Measurements from ENCODE around the gene TECPR2.

Gene TECPR2

DNA sequence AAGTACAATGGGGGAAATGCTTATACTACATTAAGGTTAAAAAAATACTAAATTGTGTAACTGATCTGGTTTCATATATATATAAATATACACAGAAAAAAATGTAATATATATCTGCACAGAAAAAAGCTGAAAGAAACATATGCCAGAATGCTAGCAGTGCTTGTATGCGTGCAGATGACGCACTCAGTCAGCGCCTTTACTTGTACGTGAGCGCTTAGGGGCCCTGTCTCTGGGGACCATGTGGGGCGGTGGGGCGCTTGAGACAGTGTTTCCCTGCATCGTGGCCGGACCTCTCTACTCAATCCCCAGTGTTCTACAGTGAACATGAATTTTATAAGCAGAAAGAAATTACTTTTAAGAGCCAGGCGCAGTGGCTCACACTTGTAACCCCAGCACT is 139.8 kb downstream of the TECPR2 start:
- H3K4me1 Mint-ChIP-seq: peaks cover 4% of the 10 kb centered on the region
- ATAC-seq (no peak), DNase-seq (no peak)
- H3K4me3 Mint-ChIP-seq: no peak overlapping the region
- no peaks in the 10 kb centered on the region for H3K27me3 Mint-ChIP-seq
- H3K27ac Mint-ChIP-seq: no peak overlapping the region
- H3K9me3 Mint-ChIP-seq: no peaks in the 10 kb centered on the region
- H3K36me3 Mint-ChIP-seq (ENCODE audit: low read depth): no peaks in the 10 kb centered on the region

GRCh38 chr14:102503641-102504327 is 141.0 kb downstream of the TECPR2 start:
- H3K4me3 Mint-ChIP-seq: no peak overlapping the region
- no peak for DNase-seq
- no peak overlapping the region for H3K27ac Mint-ChIP-seq
- no peaks in the 10 kb centered on the region for H3K27me3 Mint-ChIP-seq
- peaks cover 4% of the 10 kb centered on the region for H3K4me1 Mint-ChIP-seq
- ATAC-seq: no peak
- H3K36me3 Mint-ChIP-seq (ENCODE audit: low read depth): peaks cover 2% of the 10 kb centered on the region
- no peaks in the 10 kb centered on the region for H3K9me3 Mint-ChIP-seq

DNA sequence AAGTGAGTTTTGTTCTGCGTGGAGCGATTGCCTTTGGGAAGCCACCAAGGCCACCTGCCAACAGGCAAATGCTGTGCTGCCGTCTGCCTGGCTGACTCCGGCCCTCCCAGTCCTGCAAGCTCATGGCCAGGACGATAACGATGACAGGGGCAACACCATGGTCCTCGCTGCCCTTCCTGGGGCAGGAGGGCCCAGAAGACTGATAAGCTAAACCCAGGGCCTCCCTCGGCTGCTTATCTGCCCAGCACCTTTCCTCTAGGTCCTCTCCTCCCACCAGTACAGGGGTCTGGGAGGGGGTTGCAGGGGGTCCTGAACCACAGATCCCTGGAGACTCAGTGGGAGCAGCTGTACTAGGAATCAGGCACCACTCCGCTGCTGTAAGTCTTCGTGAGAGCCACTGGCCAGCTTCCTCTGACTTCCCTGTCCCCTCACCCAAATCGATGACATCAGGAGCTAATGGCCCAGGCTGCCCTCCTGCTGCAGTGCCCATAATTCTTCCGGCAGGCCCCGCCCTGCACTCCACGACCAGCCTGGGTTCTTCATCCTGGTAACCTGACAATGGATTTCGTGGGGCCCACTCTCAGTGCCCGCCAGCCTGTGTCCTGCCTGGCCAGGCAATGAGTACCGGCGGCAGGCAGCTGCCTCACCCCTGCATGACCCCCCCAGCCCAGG is 141.7 kb downstream of the TECPR2 start:
- H3K27ac Mint-ChIP-seq: no peak overlapping the region
- peaks cover 5% of the 10 kb centered on the region for H3K4me1 Mint-ChIP-seq
- no peaks in the 10 kb centered on the region for H3K27me3 Mint-ChIP-seq
- no peak overlapping the region for H3K4me3 Mint-ChIP-seq
- no peak for ATAC-seq
- H3K36me3 Mint-ChIP-seq (ENCODE audit: low read depth): peaks cover 2% of the 10 kb centered on the region
- no peaks in the 10 kb centered on the region for H3K9me3 Mint-ChIP-seq
- no peak for DNase-seq

DNA sequence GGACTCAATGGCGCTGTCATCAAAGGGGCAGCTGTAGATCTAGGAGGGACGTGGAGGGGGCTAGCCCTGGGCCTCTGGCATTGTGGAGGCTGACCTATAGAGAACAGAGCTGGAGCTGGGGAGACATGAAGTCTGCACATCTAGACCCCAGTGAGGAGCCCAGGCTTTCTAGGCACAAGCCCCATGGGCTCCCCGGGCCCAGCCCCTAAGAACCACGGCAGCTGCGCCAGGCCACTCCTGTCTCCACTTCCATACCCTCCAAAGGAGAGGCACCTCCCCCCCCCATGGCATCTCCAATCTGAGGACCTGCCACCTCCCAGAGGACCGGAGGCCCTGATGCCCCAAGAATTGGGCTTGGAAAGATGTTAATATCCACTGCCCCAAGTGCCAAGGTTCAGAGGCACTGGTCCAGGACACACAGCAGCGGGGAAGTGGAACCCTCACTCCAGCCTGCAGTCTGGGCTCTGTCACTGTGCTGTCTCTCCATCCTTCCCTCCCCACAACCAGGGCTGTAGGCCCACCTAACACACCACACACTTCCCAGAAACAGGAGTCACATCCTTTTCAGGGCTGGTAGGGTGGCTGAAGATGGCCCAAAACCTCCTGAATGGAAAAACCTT is 142.4 kb downstream of the TECPR2 start:
- H3K27ac Mint-ChIP-seq: no peak overlapping the region
- peaks cover 6% of the 10 kb centered on the region for H3K4me1 Mint-ChIP-seq
- peaks cover 2% of the 10 kb centered on the region for H3K36me3 Mint-ChIP-seq (ENCODE audit: low read depth)
- DNase-seq (no peak), ATAC-seq (no peak)
- no peak overlapping the region for H3K4me3 Mint-ChIP-seq
- no peaks in the 10 kb centered on the region for H3K27me3 Mint-ChIP-seq
- no peaks in the 10 kb centered on the region for H3K9me3 Mint-ChIP-seq

DNA sequence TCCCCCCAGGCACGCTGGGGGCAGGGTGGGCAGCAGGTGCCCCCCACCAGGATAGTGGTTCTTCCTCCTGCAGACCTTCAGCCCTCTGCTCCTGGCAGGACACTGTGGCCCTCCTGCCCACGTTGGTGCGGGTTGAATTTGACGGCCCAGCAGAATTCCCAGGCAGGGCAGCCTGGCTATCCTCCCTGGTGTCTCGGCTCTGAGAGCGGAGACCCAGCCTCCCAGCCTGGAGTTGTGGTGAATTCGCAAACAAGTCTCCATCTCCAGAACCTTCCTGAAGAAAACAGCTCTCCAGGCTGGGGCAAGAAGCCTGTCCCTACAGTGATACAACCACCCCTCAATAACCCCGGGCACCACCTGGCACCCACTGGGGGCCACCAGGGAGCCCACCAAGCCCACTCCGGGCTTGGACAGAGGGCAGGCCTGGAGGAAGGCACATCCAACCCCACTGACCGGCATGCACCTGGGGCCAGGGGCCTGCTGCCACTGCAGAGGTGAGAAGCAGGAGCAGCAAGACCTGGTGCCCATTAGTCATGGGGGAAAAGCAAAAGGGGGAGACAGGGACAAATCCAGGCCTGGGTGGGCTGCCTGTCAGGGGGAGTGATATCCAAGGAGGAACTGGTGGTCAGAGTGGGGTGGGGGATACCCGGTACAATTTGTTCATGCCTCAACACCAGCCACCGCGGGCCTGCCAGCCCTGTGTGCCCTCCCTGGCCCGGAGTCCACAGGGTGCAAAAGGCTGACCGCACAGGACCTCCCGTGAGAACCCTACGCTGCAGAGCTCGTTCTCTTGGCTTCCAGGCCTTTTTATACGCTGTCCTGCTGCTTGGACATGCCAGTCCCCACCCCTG is 143.3 kb downstream of the TECPR2 start:
- H3K27ac Mint-ChIP-seq: no peak overlapping the region
- no peak for ATAC-seq
- H3K4me3 Mint-ChIP-seq: no peak overlapping the region
- H3K27me3 Mint-ChIP-seq: no peaks in the 10 kb centered on the region
- H3K4me1 Mint-ChIP-seq: peaks cover 12% of the 10 kb centered on the region
- peaks cover 2% of the 10 kb centered on the region for H3K36me3 Mint-ChIP-seq (ENCODE audit: low read depth)
- H3K9me3 Mint-ChIP-seq: no peaks in the 10 kb centered on the region
- DNase-seq: no peak

GRCh38 chr14:102506626-102506925 is 143.8 kb downstream of the TECPR2 start:
- no peaks in the 10 kb centered on the region for H3K27me3 Mint-ChIP-seq
- no peak overlapping the region for H3K27ac Mint-ChIP-seq
- no peak overlapping the region for H3K4me3 Mint-ChIP-seq
- peaks cover 11% of the 10 kb centered on the region for H3K4me1 Mint-ChIP-seq
- no peak for ATAC-seq
- H3K9me3 Mint-ChIP-seq: no peaks in the 10 kb centered on the region
- DNase-seq: no peak
- peaks cover 2% of the 10 kb centered on the region for H3K36me3 Mint-ChIP-seq (ENCODE audit: low read depth)

DNA sequence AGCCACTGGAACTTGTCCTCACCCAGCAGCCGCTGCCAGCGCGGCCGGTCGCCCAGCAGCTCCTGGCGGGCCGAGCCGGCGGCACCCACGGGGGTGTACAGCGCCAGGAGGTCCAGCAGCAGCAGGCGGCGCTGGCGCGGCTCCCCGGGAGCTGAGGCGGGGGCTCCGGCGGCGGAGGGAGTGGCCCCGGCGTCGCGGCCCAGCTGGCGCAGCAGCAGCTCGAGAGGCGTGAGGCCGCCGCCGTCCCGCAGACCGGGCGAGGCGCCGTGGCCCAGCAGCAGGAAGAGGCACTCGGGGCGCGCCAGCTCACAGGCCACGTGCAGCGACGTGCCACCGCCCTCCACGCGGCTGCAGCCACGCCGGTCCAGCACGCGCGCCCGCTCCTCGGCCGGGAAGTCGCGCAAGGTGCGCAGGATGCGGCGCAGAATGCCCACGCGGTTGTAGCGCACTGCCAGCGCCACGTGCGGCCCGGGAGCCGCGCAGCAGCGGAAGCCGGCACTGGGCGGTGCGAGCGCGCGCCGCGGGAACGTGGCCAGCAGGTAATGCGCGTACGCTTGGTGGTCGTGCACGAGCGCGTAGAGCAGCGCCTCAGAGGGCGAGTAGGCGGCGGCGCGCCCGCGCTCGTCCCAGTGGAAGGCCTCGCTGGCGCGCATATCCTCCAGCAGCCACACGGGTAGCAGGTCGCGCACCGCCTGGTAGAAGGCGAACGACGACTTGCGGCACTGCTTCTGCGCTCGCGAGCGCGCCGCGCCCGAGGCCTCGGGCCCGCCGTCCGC is 144.5 kb downstream of the TECPR2 start:
- Mint-ChIP-seq H3K27ac (no peak overlapping the region), H3K9me3 (no peaks in the 10 kb centered on the region), H3K36me3 (ENCODE audit: low read depth) (peaks cover 2% of the 10 kb centered on the region), H3K4me1 (peaks cover 11% of the 10 kb centered on the region), H3K27me3 (no peaks in the 10 kb centered on the region), H3K4me3 (no peak overlapping the region)
- DNase-seq: no peak
- no peak for ATAC-seq

DNA sequence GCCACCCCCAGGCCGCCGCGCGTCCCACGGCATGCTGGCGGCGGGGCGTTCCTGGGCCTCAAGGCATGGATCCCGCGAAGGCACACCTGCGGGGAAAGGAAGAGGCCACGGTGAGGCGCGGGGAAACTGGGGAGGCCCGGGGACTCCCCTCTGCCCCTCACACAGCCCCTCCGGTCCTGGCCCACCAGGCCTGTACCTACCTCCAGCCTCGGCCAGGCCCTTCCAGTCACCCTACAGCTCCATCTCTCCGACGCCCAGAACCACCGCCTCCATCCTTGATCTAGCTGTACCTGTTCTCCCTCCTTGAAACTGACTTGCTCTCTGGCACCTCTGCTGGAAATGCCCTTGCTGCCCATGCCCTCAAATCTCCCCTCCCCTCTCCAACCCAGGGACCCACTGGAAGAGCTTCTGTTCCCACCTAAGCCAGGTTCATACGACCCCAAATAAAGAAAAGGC is 145.1 kb downstream of the TECPR2 start:
- ATAC-seq (no peak), DNase-seq (no peak)
- no peak overlapping the region for H3K4me3 Mint-ChIP-seq
- H3K4me1 Mint-ChIP-seq: peaks cover 11% of the 10 kb centered on the region
- H3K36me3 Mint-ChIP-seq (ENCODE audit: low read depth): peaks cover 2% of the 10 kb centered on the region
- no peak overlapping the region for H3K27ac Mint-ChIP-seq
- H3K27me3 Mint-ChIP-seq: no peaks in the 10 kb centered on the region
- H3K9me3 Mint-ChIP-seq: no peaks in the 10 kb centered on the region

DNA sequence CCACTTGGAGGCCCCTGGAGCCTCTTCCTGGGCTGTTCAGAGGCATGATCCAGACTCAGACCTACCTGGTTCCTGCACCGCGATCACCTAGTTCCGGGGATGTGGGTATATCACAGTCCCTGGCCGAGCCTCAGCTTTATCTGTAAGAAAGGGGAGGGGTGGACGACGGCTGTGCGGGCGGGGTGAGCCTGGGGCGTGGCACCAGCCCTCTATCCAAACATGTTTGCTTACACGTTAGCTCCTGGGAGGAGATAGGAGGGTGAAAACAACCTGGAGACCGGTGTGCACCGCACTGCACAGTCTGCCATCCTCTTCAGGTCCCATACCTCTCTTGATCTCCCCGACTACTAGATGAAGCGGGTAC is 145.7 kb downstream of the TECPR2 start:
- Mint-ChIP-seq H3K4me1 (peaks cover 11% of the 10 kb centered on the region), H3K27me3 (no peaks in the 10 kb centered on the region), H3K4me3 (peak overlapping the region; percentile 70), H3K27ac (no peak overlapping the region), H3K36me3 (ENCODE audit: low read depth) (peaks cover 2% of the 10 kb centered on the region), H3K9me3 (no peaks in the 10 kb centered on the region)
- DNase-seq (no peak), ATAC-seq (no peak)

DNA sequence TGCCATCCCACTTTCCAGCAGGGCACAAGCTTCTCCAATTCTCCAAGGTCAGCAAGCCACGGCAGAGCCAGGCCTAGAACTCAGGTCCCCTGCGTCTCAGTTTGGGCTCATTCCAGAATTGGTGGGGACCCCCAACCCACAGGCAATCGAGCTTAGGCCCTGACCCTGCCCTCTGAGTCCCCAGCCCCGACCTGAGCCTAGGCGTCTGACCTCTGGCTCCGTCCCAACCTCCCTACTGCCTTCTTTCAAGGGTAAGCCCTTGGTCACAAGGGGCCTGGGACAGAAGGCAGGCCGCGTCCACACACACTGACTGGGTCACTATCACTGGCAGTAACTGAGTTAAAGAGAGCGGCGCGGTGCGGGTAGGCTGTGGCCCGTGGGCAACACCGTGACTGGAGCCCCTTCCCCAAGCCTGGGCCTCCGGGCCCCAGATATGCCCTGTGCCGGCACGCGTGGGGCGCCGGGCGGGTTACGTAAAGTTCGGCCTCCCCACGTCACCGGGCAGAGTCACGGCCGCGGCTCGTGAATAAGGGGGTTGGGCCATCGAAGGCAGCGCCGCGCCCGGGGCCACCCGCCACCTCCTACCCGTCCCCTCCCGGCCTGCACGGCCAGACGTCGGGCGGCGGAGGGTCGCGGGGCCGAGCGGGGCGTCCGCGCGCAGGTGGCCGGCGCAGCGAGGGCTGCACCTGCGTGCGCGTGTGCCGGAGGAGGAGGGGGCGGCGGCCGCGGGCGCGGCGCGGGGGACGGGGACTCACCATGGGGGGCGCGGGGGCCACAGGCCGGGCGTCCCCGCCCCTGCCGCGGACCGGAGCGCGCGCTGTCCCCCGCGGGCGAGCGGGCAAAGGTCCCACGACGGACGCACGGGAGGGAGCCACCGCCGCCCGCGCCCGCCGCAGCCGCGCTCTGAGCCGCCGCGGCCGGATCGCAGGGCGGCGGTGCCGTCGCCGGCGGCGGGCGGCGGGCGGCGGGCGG is 146.3 kb downstream of the TECPR2 start:
- Mint-ChIP-seq H3K9me3 (no peaks in the 10 kb centered on the region), H3K27ac (no peak overlapping the region), H3K36me3 (ENCODE audit: low read depth) (peaks cover 2% of the 10 kb centered on the region), H3K27me3 (no peaks in the 10 kb centered on the region), H3K4me1 (peaks cover 11% of the 10 kb centered on the region), H3K4me3 (peak overlapping the region; percentile 70)
- peak; percentile 1 for ATAC-seq
- no peak for DNase-seq

GRCh38 chr14:102509746-102510615 is 147.2 kb downstream of the TECPR2 start, which contains the start of gene ANKRD9:
TSS of gene ANKRD9 (minus strand) at chr14:102509776. CDS start at chr14:102507889, 1,887 bp downstream.
- peak within 1 kb of the TSS; percentile 35 for H3K27ac Mint-ChIP-seq
- H3K4me1 Mint-ChIP-seq: peaks cover 11% of the 10 kb centered on the region

GRCh38 chr14:102510616-102511520 is 148.1 kb downstream of the TECPR2 start:
- peaks cover 2% of the 10 kb centered on the region for H3K36me3 Mint-ChIP-seq (ENCODE audit: low read depth)
- DNase-seq (peak; percentile 49), ATAC-seq (no peak)
- H3K9me3 Mint-ChIP-seq: no peaks in the 10 kb centered on the region
- H3K27ac Mint-ChIP-seq: no peak overlapping the region
- peaks cover 11% of the 10 kb centered on the region for H3K4me1 Mint-ChIP-seq
- H3K4me3 Mint-ChIP-seq: peak overlapping the region; percentile 76
- no peaks in the 10 kb centered on the region for H3K27me3 Mint-ChIP-seq

More at GRCh38 chr14:102509746-102510615, 147.2 kb downstream of the TECPR2 start, which contains the start of gene ANKRD9:
- ATAC-seq (peak; percentile 81), DNase-seq (peak; percentile 94)
- Mint-ChIP-seq H3K27me3 (no peaks in the 10 kb centered on the region), H3K9me3 (no peaks in the 10 kb centered on the region), H3K36me3 (ENCODE audit: low read depth) (peaks cover 2% of the 10 kb centered on the region), H3K4me3 (peak within 1 kb of the TSS; percentile 76)

All from activated naive CD8-positive, alpha-beta T cell treated with anti-CD3 and anti-CD28 coated beads, Interleukin-2, amount 50 U/mL, for 24 hours (primary cell).